MCF 10A (cell line): ENCODE results near the gene SSBP4. TPM values are rescaled to one million over a fixed set of nuclear protein-coding genes. Genes with fewer than 3 reads are reported as not detected.
A peak's percentile ranks its signal among the peaks of the same experiment; 100 is the strongest.

Experiments
- BruUV-seq: library from RNA; stranded (reverse); fragments of 400-500 nt; replicated peaks from 2 replicates; lab custom pipeline; 2021; lab: Mats Ljungman, UMichigan
- CTCF ChIA-PET: fragments of 300-600 bp; sonication (Branson Sonifier 250); formaldehyde crosslinking; extraction: SDS; loops from one replicate; lab custom pipeline; 2021; ENCODE audit warnings: antibody characterized with exemption, inconsistent platforms; lab: Yijun Ruan, JAX
- POLR2A ChIA-PET: fragments of 300-600, 350-650 bp; sonication (Branson Sonifier 250); formaldehyde crosslinking; extraction: SDS; loops from one replicate; lab custom pipeline; 2020; ENCODE audit warnings: antibody characterized with exemption, inconsistent platforms; lab: Yijun Ruan, JAX
- DNase-seq: peaks from one replicate; pipeline ENCODE4 v3.0.0-alpha.2; 2018; ENCODE audit not compliant: unreplicated experiment
- H3K27ac Mint-ChIP-seq: one replicate; pipeline ENCODE4 v1.8.0; 2022; ENCODE audit warnings: mild to moderate bottlenecking, low read depth, mixed read lengths; ENCODE audit not compliant: unreplicated experiment
- H3K27me3 Mint-ChIP-seq: one replicate; pipeline ENCODE4 v1.8.0; 2022; ENCODE audit warnings: mixed read lengths; ENCODE audit not compliant: insufficient read depth, unreplicated experiment
- H3K36me3 Mint-ChIP-seq: one replicate; pipeline ENCODE4 v1.8.0; 2022; ENCODE audit warnings: mild to moderate bottlenecking, moderate library complexity, mixed read lengths; ENCODE audit not compliant: insufficient read depth, unreplicated experiment
- H3K4me1 Mint-ChIP-seq: one replicate; pipeline ENCODE4 v1.8.0; 2022; ENCODE audit warnings: mixed read lengths; ENCODE audit not compliant: insufficient read depth, unreplicated experiment
- H3K4me3 Mint-ChIP-seq: one replicate; pipeline ENCODE4 v1.8.0; 2022; ENCODE audit warnings: mild to moderate bottlenecking, moderate library complexity, mixed read lengths; ENCODE audit not compliant: unreplicated experiment
- H3K9me3 Mint-ChIP-seq: one replicate; pipeline ENCODE4 v1.8.0; 2022; ENCODE audit warnings: mixed read lengths; ENCODE audit not compliant: unreplicated experiment
- CTCF ChIP-seq: fragments of 200-600 bp; IDR thresholded peaks from one replicate; pipeline ENCODE4 v1.8.0; 2022; ENCODE audit warnings: antibody characterized with exemption, mild to moderate bottlenecking; ENCODE audit not compliant: unreplicated experiment
- intact Hi-C: fragments of 100-400 bp; cut with micrococcal nuclease; formaldehyde crosslinking; loops from 2 replicates; pipeline ENCODE4 v1.14.1; 2022
- total RNA-seq: library from RNA; stranded (reverse); gene quantifications from 2 replicates; pipeline ENCODE4 v1.2.3, GENCODE V29; 2022

Gene SSBP4
- total RNA-seq, 1 experiment from 2014 or later, result 26.3 TPM

DNA sequence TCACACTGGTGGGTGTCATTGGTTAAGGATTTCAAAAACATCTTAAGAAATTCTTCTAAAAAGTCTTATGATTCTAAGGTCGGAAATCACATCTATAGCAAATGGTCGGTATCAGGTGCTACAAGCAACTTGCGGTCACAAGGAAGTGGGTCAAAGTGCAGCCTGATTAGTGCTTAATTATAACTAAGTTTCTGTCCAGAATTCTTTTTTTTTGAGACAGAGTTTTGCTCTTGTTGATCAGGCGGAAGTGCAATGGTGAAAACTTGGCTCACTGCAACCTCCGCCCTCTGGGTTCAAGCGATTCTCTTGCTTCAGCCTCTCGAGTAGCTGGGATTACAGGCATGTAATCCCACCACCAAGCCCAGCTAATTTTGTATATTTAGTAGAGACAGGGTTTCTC is 34.4 kb upstream of the SSBP4 start:
- no peak for DNase-seq
- ChIA-PET CTCF (interaction anchor here (0.7 to 1.7 kb wide), 3 partner anchors 11 to 39 kb away, joined by 3 to 5 read pairs (median 4); no protein-coding TSS in a partner anchor), POLR2A (interaction anchor here (0.6 to 2.0 kb wide), 2 partner anchors 34 to 35 kb away, joined by 3 to 6 read pairs; partner anchors contain the start of gene SSBP4)
- no peaks in the 10 kb centered on the region for H3K9me3 Mint-ChIP-seq
- intact Hi-C loops, result no loop called here
- H3K27ac Mint-ChIP-seq, result peak overlapping the region; percentile 77
- no peak overlapping the region for H3K4me3 Mint-ChIP-seq
- no peak for TF ChIP-seq CTCF
- H3K27me3 Mint-ChIP-seq, result no peaks in the 10 kb centered on the region
- BruUV-seq, result no TSS peak
- peaks cover 34% of the 10 kb centered on the region for H3K36me3 Mint-ChIP-seq
- H3K4me1 Mint-ChIP-seq, result peaks cover 24% of the 10 kb centered on the region

DNA sequence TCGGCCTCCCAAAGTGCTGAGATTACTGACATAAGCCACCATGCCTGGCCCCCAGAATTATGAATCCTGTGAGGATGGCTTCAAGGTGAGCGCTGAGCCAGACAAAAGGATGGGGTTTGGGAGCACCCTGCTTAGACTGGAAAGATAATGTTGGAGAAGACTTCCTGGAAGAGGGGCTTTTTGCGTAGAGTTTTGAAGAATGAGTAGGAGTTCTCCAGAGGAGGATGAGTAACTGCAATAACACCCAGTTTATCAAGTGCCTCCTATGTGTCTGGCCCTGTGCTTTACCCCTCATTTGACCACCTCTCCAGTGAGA is 33.9 kb upstream of the SSBP4 start:
- DNase-seq, result no peak
- intact Hi-C loops, result no loop called here
- no peaks in the 10 kb centered on the region for H3K27me3 Mint-ChIP-seq
- H3K36me3 Mint-ChIP-seq, result peaks cover 40% of the 10 kb centered on the region
- H3K27ac Mint-ChIP-seq, result peak overlapping the region; percentile 77
- TF ChIP-seq CTCF, result no peak
- no peaks in the 10 kb centered on the region for H3K9me3 Mint-ChIP-seq
- TSS peak; percentile 91 for BruUV-seq
- no peak overlapping the region for H3K4me3 Mint-ChIP-seq
- peaks cover 20% of the 10 kb centered on the region for H3K4me1 Mint-ChIP-seq
- ChIA-PET CTCF (interaction anchor here (0.6 to 4.8 kb wide), 11 partner anchors 9 to 87 kb away, joined by 3 to 61 read pairs (median 3); no protein-coding TSS in a partner anchor), POLR2A (interaction anchor here (0.5 to 5.5 kb wide), 12 partner anchors 11 to 193 kb away, joined by 3 to 44 read pairs (median 6); partner anchors contain the start of genes JUND, MPV17L2 and SSBP4)

- DNase-seq, result peak; percentile 85
- no peaks in the 10 kb centered on the region for H3K27me3 Mint-ChIP-seq
- POLR2A ChIA-PET, result interaction anchor here (0.5 to 5.5 kb wide), 14 partner anchors 12 to 193 kb away, joined by 3 to 44 read pairs (median 5); partner anchors contain the start of genes JUND, MPV17L2 and SSBP4
- CTCF ChIA-PET, result interaction anchor here (0.5 to 4.8 kb wide), 15 partner anchors 10 to 1065 kb away, joined by 3 to 61 read pairs (median 3); no protein-coding TSS in a partner anchor
- no TSS peak for BruUV-seq
- H3K36me3 Mint-ChIP-seq, result peaks cover 43% of the 10 kb centered on the region
- intact Hi-C loops, result loop anchor here (1.0 kb wide), 1 partner anchor 37 kb away; no protein-coding TSS in a partner anchor
- peak; percentile 74 for TF ChIP-seq CTCF
- peak within 1 kb of the TSS; percentile 79 for H3K4me3 Mint-ChIP-seq
- peaks cover 23% of the 10 kb centered on the region for H3K4me1 Mint-ChIP-seq
- H3K9me3 Mint-ChIP-seq, result no peaks in the 10 kb centered on the region
- peak within 1 kb of the TSS; percentile 77 for H3K27ac Mint-ChIP-seq
Observed at GRCh38 chr19:18385675-18386542, 33.3 kb upstream of the SSBP4 start, which contains the start of gene GDF15. TSS of gene GDF15 (plus strand) at chr19:18386158. CDS start at chr19:18386190, 32 bp downstream.
